ENCODE results near the gene CALY.
"Not testable (repeated sequence)": the region's sequence is repeated elsewhere in the genome, so short reads cannot be mapped to it uniquely, and the experiment has no call there.

CALY gene

GRCh38 chr10:133336577-133337369 lies at the start of gene CALY:
Gene CALY (minus strand): TSS chr10:133336896. CDS start chr10:133328989, 7,907 bp downstream.
- no peak for DNase-seq (ENCODE audit: low read depth)

- DNase-seq (ENCODE audit: low read depth), result no peak
Measured at GRCh38 chr10:133385214-133385613, 48.5 kb upstream of the CALY start.

GRCh38 chr10:133384071-133384470 lies 47.4 kb upstream of the CALY start:
- no peak for DNase-seq (ENCODE audit: low read depth)

- DNase-seq (ENCODE audit: low read depth), result no peak
Measured at GRCh38 chr10:133383551-133383950, 46.9 kb upstream of the CALY start.

GRCh38 chr10:133381036-133381435 lies 44.3 kb upstream of the CALY start:
- DNase-seq (ENCODE audit: low read depth), result no peak

GRCh38 chr10:133379801-133380666 lies 43.3 kb upstream of the CALY start:
- DNase-seq (ENCODE audit: low read depth), result no peak

- DNase-seq (ENCODE audit: low read depth), result no peak
Measured at GRCh38 chr10:133379152-133379800, 42.6 kb upstream of the CALY start, which contains the start of gene PAOX. Gene PAOX (plus strand): TSS chr10:133379262. CDS start chr10:133379317, 55 bp downstream.

- DNase-seq (ENCODE audit: low read depth), result no peak
Measured at GRCh38 chr10:133378251-133379096, 41.8 kb upstream of the CALY start.

GRCh38 chr10:133377818-133378250 lies 41.1 kb upstream of the CALY start:
- DNase-seq (ENCODE audit: low read depth), result no peak

GRCh38 chr10:133377025-133377817 lies 40.5 kb upstream of the CALY start:
- no peak for DNase-seq (ENCODE audit: low read depth)

GRCh38 chr10:133376183-133376582 lies 39.5 kb upstream of the CALY start:
- not testable (repeated sequence) for DNase-seq (ENCODE audit: low read depth)

- DNase-seq (ENCODE audit: low read depth), result no peak
Measured at GRCh38 chr10:133375357-133376115, 38.8 kb upstream of the CALY start.

GRCh38 chr10:133373174-133374090 lies 36.7 kb upstream of the CALY start, which contains the start of gene ECHS1:
Gene ECHS1 (minus strand): TSS chr10:133373354. CDS start chr10:133373333, 21 bp downstream.
- peak; percentile 82 for DNase-seq (ENCODE audit: low read depth)

GRCh38 chr10:133372507-133372906 lies 35.8 kb upstream of the CALY start:
- DNase-seq (ENCODE audit: low read depth), result no peak

GRCh38 chr10:133370030-133370786 lies 33.5 kb upstream of the CALY start:
- DNase-seq (ENCODE audit: low read depth), result no peak

- DNase-seq (ENCODE audit: low read depth), result no peak
Measured at GRCh38 chr10:133368153-133368552, 31.5 kb upstream of the CALY start.

GRCh38 chr10:133367461-133367860 lies 30.8 kb upstream of the CALY start:
- DNase-seq (ENCODE audit: low read depth), result not testable (repeated sequence)

- DNase-seq (ENCODE audit: low read depth), result no peak
Measured at GRCh38 chr10:133366751-133367150, 30.1 kb upstream of the CALY start.

Data from GM04504 (cell line).